NCI-H2171 treated with DMSO at 0.1 percent for 48 hours (cell line): ENCODE results near the gene PFKFB3.

ENCODE experiments used
- DNase-seq: peaks from one replicate; lab custom pipeline; 2025; lab: John Stamatoyannopoulos, UW

The PFKFB3 gene

DNA sequence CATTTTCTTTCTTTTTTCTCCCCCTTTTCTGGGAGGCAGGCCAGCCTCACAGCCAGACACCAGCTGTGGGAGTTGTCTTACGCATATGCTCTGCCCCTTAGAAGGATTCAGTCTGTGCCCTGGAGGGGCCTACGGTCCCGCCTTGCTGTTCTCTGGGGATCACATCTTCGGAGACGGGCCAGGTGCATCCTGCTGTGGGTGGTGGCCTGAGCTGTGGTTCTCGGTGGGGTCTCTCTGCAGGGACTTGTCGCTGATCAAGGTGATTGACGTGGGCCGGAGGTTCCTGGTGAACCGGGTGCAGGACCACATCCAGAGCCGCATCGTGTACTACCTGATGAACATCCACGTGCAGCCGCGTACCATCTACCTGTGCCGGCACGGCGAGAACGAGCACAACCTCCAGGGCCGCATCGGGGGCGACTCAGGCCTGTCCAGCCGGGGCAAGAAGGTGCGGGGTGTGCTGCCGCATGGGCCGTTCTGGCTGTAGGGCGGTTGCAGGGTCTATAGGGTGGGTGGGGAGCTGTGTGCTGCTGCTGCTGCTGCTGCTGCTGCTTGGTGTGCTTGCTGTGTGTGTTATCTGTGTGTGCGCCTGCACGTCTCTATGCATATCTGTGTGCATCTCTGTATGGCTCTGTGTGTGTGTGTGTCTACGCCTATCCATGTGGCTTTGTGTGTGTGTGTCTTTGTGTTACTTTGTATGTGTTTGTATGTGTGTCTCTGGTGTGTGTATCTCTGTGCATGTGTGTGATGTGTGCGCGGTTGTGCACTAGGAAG lies 17.9 kb downstream of the PFKFB3 start:
- no peak for DNase-seq

DNA sequence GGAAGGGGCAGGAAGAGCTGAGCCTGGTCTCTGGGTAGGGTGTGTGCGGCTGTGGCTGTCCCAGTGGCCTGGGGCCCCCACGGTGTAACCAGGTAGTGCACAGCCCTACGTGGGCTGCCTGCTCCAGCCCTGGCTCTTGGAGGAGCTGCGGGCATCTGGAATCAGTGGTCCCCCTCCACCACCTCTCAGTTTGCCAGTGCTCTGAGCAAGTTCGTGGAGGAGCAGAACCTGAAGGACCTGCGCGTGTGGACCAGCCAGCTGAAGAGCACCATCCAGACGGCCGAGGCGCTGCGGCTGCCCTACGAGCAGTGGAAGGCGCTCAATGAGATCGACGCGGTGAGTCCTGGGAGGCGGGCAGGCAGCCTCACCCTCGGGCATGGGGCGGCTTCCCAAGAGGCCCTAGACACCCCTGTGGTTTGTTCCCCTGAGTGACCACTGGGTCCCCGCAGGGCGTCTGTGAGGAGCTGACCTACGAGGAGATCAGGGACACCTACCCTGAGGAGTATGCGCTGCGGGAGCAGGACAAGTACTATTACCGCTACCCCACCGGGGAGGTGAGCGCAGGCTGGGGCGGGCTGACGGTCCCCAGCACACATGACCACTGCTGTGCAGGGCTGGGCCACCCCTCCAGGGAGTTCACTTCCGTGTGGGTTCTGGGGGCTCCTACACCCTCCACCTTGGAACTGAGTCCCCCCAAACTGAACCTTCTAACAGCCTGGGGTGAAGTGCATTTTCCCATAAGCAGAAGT lies 18.6 kb downstream of the PFKFB3 start:
- DNase-seq, result no peak

DNA sequence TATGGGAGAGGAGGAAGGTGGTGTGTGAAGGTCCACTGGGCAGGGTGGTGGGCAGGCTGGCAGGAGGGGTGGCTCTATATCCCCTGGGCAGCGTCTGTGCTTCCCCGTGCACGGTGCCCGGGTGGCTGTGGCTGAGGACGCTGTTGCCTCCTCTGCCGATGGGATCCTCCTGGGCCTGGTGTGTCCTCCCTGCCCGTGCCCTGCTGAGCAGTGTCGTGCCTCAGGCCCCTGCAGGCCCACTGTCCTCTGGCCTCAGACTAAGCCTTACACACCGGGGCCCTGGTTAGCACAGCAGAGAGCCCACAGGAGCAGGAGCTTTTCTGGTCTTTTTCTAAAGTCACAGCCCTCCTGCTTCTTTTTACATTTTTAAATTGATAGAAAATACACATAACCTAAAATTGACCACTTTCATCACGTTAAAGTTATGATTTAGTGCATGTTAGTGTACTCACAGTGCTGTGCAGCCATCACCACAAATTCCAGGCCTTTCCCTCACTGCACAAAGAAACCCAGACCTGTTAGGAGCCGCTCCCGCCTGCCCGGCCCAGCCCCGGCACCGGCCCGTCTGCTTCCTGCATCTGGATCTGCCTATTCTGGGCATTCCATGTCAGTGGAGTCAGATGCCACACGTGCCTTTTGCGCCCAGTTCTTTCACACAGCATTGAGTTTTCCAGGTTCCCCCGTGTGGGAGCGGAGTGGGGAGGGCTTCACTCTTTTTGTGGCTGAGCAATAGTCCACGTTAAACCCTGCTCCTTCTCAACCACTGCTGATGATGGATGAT lies 19.4 kb downstream of the PFKFB3 start:
- DNase-seq, result no peak

DNA sequence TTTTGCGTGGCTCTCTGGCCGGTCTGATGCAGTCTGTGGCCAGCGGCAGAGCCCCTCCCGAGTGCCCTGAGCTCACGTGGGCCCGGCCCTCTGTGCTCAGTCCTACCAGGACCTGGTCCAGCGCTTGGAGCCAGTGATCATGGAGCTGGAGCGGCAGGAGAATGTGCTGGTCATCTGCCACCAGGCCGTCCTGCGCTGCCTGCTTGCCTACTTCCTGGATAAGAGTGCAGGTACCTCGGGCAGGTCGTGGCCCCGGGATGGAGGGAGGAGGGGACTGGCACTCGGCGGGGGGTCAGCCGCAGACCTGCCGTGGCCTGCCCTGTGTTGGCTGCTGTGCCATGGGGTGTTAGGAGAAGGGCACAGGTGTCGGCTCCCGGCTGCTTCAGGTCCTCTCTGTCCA lies 20.0 kb downstream of the PFKFB3 start:
- no peak for DNase-seq

DNA sequence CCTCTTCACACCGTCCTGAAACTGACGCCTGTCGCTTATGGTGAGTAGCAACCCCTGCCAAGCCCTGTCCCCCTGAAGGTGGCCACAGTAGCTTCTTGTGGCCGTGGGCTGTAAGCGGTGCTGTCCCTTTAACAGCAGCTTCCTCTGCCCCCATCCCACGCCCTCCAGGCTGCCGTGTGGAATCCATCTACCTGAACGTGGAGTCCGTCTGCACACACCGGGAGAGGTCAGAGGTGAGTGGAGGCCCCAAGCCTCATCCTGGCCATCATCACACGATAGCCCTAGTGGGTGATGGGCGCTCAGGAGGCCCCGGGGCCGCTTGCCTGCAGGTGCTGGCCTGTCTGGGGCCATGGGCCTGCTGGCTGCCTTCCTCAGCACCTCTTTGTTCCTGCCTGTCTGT lies 21.2 kb downstream of the PFKFB3 start:
- no peak for DNase-seq

DNA sequence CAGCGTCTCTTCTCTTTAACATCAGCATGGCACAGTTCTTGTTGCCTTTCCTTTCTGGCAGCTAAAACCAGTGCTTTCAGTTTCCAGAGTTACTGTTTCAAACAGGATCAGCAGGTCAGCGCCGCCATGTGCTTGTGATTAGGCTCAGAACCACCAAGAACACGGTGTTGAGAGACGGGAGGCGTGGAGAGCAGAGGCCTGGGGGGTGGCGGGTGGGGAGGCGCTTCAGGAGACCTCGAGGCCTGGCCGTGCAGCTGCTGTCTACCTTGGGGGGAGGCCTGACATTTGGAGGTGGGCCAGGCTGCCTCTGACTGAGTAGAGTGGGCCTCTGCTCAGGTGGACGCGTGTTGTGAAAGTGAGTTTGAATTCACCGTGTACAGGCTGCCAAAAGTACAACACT lies 22.0 kb downstream of the PFKFB3 start:
- no peak for DNase-seq

DNA sequence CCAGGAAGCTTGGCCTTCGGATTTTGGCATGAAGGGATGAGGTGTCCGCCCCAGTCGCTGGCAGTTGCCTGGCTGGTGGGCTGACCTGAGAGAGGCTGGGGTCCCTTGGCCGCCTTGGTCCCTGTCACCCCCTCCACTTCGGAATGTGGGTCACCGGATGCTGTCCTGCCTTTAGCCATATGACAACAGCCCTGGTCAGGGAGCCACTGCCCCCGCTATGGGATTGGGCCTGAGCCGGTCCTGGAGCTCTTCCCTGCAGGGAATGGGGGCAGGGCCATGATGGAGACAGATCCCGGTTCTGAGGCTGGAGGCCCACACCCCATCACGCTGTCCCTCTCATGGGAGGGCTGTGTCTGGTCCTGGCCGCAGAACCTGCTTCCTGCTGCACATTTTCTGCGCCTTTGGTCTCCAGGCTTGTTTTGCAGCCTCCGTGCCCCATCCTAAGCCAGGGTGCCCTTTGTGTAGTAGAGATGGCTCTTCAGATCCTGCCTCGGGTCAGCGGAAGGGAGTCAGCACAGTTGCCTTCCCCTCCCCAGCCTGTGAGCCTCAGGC lies 22.6 kb downstream of the PFKFB3 start:
- DNase-seq, result no peak

DNA sequence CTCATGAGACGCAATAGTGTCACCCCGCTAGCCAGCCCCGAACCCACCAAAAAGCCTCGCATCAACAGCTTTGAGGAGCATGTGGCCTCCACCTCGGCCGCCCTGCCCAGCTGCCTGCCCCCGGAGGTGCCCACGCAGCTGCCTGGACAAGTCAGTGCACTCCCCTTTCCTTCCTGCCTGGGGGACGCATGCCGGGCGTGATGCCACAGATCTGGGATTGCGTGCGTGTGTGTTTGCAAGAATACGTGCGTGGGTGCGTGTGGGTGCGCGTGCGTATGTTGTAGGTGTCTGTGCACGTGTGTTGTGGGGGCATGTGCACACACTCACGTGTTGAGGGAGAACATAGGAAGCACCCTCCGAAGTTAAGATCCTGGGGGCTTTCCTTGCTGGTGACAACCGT lies 23.5 kb downstream of the PFKFB3 start:
- no peak for DNase-seq

DNA sequence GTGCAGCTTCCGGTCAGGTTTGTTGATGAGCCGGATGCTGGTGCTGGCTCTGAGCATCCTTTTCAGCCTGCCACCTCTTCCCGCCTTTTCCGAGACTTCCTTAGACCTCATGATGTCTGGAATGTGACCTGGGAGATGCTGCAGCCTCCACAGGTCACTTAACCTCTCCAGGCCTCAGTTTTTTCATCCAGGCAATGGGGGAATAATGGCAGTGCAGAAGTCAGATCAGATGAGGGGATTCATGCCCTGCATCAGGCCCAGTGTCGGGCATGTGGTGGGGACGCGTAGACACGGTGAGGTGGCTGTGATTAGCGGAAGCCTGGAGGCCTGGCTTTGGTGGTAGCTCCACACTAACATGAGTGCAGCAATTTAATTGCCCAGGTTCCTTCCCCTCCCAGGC lies 24.6 kb downstream of the PFKFB3 start:
- DNase-seq, result no peak

DNA sequence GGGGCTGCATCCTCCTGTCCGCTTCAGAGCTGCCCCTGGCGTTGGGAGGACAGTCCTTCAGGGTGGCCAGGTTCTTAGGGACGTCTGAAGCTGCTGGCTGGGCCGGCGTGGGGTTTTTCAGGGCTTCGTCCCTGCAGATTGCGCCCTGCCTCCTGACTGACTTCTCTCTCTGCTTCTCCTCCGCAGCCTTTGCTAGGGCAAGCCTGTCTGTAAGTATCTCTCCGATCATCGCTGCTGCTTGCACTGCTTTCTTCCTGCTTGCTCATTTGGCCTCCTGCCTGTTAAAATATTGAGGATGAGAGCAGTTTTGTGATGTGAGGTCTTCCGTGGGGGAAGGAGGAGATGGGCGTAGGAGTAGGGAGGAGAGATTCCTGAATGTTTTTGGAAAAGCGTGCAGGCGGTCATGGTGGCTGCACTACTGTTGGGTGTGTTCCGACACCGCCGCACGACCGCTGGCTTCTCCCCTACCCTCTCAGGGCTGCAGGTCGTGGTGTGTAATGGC lies 25.3 kb downstream of the PFKFB3 start:
- no peak for DNase-seq

DNA sequence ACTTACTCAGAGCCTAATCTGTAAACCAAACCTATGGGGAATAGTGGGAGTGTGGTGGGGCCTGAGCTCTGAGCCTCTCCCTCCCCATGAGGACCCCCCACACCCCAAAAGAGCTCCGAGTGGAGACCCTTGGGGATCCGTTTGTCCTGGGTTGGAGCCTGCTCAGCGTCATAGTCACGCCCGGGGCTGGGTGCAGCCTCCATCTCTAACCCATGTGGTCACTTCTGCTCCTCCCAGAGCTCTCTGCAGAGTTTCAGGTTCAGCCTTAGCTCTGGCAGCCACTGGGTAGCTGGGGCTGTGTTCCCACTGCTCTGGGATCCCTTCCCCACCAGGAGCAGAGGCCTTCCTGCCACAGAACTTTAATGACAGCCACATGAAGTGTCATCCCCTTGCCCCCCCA lies 25.9 kb downstream of the PFKFB3 start:
- DNase-seq, result no peak

DNA sequence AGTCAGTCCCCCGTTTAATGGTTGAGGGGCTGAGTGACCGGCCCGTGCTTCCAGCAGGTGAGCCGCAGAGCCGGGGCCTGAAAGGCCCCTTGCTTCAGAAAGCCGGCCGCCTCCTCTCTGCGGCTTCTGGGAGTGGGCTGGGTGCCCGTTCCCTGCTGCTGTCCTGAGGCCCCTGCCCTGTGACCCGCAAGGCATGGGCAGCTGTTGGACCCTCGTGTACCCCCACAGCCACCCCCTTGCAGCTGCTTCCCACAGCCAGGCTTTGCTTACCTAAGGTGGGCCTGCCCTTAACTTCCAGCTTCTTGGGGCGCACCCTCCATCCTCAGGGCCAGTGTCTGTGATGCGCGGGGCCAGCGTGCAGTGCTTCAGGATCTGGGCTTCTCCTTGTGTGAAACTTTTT lies 26.6 kb downstream of the PFKFB3 start:
- no peak for DNase-seq

DNA sequence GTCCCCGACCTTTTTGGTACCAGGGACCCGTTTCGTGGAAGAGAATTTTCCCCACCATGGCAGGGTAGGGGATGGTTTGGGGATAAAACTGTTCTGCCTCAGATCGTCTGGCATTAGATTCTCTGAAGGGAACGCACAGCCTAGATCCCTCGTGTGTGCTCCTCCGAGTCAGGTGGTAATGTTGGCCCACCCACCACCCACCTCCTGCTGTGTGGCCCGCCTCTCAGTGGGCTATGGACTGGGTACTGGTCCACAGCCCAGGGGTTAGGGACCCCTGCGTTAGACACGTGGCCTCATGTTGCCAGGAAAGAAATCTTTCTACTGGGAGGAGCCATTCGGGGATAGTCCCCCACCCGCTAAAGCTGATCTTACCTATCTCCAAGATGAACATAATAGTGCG lies 27.0 kb downstream of the PFKFB3 start:
- DNase-seq, result no peak

DNA sequence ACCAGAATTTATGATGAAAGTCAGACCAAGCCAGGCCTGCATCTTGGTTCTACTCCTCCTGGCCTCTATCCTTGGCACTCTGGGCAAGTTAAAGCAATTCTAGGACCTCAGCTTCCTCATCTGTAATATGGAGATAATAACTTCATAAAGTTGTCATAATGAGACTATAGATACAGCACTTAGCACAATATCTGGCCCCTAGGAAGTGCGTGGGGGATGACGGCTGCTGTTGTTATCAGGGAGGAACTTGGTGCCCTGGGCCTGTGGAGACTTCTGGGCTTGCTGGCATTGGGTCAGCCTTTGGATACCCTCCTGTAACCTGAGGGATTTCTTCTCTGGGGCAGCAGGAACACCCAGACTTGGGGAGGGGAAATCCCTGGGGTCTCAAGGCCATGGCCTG lies 27.6 kb downstream of the PFKFB3 start:
- no peak for DNase-seq

DNA sequence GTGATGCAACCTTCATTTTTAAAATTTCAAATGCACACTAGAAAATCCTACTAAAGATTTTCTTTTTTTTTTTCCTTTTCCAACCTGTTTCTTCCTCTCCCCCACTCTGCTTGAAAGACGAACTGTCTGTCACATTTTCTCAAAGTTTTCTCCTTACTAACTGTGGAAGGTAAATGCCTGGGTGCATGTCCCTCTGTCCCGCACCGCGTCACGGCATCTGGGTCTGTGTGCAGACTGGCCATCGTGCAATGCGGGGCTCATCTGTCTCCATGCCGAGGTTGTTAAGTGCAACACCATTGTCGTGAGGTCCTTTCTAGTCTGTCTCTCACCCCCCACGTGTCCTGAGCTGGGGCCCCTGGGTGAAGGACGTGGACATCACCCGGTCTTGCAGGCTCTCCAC lies 28.4 kb downstream of the PFKFB3 start:
- DNase-seq, result no peak

DNA sequence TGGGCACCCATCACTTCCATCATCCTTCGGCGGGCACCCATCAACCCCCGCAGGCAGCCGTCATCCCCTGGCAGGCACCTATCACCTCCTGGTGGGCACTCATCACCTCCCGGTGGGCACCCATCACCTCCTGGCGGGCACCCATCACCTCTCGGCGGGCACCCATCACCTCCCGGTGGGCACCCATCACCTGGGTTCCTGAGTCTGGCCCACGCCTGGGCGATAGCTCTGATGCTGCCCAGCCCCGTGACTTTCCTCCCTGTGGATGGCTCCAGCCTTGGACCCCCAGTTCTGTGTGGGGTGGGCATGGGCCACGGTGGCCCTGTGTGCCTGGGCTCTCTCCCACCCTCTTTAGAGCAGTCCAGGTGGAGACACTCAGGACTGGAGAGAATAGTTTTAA lies 29.0 kb downstream of the PFKFB3 start:
- no peak for DNase-seq

DNA sequence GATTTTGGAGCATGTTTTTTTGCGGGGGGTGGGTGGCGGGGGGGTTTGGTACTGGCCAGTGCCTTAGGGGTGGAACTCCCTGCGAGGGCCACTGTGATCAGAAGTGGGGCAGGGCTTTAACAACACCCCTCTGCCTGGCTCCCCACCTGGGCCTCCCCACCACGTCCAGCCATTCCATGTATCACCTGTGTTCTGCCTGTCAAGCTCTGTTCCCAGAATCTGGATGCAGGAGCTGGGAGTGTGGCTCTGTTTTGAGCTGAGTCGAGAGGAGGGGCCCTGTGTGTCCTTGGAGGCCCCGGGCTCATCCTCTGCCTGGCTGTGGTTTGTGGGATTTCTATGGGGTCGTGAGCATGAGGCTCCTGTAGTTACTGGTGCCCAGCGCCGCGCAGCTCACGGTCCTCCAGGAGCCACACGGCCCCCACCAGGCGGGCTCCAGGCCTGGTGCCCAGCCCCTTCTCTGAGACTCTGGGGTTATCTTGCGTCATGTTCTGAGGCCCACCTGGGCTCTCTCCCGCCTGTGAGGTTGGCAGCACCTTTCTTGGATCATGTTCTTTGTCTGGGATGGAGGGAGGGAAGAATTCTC lies 29.6 kb downstream of the PFKFB3 start:
- DNase-seq, result no peak

DNA sequence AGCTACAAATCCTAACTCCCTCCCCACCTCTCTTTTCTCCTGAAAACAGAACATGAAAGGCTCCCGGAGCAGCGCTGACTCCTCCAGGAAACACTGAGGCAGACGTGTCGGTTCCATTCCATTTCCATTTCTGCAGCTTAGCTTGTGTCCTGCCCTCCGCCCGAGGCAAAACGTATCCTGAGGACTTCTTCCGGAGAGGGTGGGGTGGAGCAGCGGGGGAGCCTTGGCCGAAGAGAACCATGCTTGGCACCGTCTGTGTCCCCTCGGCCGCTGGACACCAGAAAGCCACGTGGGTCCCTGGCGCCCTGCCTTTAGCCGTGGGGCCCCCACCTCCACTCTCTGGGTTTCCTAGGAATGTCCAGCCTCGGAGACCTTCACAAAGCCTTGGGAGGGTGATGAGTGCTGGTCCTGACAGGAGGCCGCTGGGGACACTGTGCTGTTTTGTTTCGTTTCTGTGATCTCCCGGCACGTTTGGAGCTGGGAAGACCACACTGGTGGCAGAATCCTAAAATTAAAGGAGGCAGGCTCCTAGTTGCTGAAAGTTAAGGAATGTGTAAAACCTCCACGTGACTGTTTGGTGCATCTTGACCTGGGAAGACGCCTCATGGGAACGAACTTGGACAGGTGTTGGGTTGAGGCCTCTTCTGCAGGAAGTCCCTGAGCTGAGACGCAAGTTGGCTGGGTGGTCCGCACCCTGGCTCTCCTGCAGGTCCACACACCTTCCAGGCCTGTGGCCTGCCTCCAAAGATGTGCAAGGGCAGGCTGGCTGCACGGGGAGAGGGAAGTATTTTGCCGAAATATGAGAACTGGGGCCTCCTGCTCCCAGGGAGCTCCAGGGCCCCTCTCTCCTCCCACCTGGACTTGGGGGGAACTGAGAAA lies 30.4 kb downstream of the PFKFB3 start:
- no peak for DNase-seq

DNA sequence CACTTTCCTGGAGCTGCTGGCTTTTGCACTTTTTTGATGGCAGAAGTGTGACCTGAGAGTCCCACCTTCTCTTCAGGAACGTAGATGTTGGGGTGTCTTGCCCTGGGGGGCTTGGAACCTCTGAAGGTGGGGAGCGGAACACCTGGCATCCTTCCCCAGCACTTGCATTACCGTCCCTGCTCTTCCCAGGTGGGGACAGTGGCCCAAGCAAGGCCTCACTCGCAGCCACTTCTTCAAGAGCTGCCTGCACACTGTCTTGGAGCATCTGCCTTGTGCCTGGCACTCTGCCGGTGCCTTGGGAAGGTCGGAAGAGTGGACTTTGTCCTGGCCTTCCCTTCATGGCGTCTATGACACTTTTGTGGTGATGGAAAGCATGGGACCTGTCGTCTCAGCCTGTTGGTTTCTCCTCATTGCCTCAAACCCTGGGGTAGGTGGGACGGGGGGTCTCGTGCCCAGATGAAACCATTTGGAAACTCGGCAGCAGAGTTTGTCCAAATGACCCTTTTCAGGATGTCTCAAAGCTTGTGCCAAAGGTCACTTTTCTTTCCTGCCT lies 31.1 kb downstream of the PFKFB3 start:
- no peak for DNase-seq

DNA sequence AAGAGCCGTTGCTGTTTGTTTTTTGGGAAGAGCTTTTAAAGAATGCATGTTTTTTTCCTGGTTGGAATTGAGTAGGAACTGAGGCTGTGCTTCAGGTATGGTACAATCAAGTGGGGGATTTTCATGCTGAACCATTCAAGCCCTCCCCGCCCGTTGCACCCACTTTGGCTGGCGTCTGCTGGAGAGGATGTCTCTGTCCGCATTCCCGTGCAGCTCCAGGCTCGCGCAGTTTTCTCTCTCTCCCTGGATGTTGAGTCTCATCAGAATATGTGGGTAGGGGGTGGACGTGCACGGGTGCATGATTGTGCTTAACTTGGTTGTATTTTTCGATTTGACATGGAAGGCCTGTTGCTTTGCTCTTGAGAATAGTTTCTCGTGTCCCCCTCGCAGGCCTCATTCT lies 31.6 kb downstream of the PFKFB3 start:
- DNase-seq, result no peak
